ENCODE data around the gene WDR82.
A peak's percentile ranks its signal among the peaks of the same experiment; 100 is the strongest.

WDR82 gene

DNA sequence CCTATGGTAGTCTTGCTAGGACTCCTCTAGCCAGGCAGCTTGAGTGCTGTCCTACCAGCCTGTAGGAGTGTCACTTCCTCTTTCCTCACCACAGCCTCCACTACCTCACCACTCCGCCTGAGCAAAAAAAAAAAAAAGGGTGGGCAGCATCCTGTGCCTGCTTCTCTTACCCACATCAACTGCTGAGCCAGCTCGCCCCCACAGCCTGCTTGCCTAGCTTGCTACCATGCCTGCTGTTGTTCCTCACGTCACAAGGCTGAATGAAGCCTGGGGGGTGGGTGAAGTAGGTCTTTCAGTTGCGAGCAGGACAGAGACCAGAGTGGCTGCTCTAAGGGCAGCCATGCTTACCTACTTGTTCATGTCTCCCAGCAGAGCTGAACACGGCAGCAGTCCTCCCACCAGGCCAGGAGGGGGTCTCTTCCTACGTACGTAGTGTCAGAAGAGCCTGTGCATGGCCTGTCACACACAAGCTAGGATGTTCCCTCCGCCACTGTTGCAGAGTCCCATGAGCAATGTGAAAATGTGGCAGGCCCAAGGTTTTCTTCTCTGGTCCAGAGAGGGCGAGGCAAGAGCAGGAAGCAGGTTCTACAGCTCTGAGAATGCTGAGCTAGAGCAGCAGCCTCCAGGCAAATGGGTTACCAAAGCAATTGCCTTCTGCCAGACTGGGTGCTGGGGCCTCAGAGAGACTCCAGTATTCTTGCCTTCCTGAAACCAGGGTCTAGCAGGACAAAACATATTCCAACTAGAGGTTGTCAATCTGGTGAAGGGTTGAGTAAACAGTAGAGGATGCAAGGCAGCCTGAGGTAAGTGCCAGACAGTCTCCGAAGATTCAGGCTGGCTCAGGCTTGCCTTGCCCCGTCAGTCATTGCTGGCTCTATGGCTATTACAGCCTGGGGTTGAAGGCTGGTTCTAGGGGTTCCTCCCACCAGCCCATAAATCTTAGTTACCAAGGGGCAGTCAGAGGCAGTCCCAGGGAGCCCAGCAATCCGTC is 24.8 kb downstream of the WDR82 start:
- peak; percentile 88 for DNase-seq

DNA sequence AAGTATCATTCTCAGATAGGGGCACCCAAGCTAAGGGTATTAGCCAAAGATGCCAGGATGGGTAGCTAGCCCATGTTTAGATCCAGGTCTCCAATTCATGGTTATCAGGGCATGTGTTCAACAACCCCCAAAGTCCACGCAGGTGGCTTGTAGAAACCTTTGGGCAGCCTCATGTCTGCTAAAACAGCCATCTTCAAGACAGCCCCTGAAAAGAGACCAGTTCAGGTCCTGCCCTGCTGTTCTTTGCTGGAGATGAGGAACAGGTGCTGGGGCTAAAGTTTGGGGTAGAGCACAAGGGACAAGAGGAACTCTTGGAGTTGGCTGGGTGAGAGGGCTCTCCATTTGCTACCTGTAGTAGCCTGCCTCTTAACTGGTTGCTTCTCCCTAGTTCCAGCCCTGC is 28.3 kb downstream of the WDR82 start:
- no peak for DNase-seq

DNA sequence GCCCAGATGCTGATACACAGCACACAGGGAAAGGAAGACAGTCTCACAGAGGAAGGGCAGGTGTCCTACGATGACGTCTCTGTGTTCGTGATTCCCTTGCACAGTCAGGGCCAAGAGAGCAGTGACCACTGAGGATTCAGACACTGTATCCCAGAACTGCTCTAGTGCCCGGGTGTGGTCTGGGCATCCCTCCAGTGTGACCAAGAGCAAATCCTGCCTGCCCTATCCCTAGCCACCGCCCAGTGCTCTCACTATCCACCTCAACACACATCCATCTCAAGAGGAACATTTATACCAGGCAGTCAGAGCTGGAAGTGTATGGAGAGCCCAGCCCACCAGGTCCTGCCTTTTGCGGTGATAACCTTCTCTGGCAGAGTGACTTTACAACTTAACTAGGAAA is 28.8 kb downstream of the WDR82 start:
- no peak for DNase-seq

DNA sequence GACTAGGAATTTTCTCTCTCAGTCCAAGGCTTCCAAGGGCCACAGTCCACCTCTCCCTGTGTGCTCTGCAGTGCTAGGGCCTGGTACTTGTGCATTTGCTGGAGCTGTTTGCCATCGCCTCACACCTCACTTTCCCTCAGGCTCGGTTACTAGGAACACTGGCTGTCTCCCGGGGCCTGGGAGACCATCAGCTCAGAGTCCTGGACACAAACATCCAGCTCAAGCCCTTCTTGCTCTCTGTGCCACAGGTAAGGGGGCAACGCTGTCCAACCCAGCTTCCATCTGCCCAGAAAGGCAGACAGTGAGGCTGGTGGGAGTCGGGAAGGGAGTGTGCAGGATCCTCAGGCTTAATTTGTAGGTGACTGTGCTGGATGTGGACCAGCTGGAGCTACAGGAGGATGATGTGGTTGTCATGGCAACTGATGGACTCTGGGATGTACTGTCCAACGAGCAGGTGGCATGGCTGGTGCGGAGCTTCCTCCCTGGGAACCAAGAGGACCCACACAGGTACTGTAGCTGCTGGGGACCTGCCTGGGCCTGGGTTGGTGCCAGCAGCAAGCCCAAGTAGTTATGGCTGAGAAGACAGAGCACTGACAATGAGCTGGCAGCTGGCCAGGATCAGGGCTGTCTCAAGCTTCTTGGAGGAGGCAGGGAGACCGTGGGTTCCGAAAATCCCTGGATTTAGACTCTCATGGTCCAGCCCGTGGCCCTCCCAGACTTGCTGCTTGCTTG is 29.5 kb downstream of the WDR82 start:
- peak; percentile 64 for DNase-seq

DNA sequence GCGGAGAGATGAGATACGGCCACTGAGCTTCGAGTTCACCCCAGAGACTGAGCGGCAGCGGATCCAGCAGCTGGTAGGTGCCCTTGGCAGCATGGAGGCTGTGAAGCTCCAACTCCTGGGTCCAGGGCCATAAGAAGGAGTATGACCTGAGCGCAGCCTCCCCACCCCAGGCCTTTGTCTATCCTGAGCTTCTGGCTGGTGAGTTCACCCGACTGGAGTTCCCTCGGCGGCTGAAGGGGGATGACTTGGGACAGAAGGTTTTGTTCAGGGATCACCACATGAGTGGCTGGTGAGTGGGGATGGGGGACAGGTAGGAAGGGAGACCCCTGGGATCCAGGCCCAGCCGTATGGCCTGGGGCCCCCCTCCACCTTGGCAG is 30.3 kb downstream of the WDR82 start:
- DNase-seq: no peak

DNA sequence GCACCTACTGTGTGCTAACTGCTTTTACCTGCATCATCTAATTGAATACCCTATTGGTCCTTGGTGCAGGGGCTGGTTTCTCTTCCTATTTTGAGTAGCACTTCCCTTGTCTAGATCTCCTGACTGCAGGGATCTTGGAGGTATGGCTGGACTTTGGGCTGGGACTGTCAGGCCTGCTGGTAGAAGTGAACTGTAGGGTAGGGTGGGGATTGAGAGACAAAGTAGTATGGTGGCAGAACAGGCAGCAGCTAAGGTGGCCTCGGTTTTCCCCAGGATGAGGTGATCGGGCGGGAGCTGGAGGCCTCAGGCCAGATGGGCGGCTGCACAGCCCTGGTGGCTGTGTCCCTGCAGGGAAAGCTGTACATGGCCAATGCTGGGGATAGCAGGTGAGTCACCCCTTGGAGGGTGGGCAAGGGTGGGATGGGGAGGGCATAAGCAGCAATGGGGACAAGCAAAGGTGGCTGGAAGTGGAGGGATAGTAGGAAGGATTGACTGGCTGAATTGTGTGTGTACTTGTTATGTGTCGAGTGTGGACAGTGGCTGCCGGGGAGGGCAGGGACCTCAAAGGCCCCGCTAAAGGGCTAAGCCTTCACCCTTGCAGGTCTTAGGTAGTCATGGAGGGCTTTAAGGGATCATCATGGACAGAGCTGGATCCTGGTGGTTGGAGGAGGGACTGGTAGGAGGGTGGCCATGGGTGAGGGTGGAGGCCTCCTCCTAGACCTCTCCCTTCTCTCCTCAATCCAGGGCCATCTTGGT is 30.9 kb downstream of the WDR82 start:
- no peak for DNase-seq

DNA sequence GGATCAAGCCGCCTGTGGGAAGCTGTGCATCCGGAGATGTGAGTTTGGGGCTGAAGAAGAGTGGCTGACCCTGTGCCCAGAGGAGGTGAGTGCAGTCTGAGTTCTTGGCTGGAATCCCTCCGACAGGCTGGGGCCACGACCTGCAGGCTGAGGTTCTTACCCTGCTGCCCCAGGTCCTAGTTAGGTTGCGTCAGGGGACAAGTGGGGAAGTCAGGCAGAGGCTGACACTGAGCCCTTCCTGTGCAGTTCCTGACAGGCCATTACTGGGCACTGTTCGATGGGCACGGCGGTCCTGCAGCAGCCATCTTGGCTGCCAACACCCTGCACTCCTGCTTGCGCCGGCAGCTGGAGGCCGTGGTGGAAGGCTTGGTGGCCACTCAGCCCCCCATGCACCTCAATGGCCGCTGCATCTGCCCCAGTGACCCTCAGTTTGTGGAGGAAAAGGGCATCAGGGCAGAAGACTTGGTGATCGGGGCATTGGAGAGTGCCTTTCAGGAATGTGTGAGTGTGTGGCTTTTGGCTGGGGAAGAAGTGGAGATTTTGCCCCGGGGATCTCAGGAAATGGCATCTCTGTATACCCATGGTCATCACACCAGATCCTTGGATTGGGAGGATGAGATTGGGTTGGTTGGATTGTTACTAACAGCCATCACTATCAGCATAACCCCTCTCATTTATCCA is 31.6 kb downstream of the WDR82 start:
- DNase-seq: no peak

DNA sequence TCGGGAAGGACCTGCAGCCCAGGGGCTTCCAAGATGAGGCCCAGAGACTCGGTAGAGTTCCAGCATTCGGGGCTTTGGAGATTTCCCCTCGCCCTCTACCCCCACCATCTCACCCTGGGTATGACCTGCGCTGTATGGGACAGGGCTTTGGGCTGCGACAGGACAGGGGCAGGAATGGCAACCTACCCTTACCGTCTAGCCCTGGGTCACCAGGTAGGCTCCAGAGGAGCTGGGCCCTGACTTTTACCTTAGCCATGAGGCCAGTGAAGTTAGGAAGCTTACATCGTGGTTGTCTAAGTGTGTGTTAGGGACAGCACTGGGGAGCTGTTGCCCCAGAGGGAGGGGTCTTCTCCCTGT is 32.2 kb downstream of the WDR82 start:
- no peak for DNase-seq

DNA sequence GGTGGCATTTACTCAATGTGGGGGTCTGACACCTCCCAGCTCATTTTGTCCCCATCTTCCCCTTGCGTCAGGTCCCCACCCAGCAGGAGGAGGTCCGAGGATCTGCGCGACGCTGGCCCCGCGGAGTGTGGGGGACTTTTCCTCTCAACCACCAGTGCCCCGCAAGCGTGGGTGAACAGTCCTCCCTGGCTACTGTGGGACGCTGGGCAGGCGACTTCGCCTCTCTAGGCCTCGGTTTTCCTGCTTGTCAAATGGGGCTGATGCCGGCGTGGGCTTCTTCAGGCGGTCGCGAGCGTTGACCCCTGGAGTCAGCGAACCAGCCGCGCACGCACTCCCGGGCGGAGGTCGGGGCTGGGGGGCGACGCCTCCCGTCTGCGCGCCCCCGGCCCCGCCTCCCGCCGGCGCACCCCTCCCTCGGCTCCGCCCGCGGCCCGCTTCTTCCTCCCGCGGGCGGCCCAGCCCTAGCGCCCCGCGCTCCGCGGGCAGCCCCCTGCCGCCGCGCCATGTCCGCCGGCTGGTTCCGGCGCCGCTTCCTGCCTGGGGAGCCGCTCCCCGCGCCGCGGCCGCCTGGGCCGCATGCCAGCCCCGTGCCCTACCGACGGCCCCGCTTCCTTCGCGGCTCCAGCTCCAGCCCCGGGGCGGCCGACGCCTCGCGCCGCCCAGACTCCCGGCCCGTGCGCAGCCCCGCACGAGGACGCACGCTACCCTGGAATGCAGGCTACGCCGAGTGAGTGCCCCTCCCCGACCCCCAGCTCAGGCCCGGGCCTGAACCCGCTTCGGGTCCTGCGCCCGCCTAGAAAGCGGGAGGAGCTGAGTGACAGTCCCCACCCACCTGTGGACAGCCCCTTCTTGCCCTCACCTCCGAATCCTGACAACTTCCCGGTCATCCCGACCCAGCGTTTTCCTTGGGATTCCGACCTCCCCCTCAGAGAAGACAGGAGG is 32.9 kb downstream of the WDR82 start, which contains the start of gene PPM1M:
Gene PPM1M (plus strand): TSS at position 438 of the 942 bp plus-strand sequence. CDS start 66 bp downstream, at position 504.
- DNase-seq: peak; percentile 47

DNA sequence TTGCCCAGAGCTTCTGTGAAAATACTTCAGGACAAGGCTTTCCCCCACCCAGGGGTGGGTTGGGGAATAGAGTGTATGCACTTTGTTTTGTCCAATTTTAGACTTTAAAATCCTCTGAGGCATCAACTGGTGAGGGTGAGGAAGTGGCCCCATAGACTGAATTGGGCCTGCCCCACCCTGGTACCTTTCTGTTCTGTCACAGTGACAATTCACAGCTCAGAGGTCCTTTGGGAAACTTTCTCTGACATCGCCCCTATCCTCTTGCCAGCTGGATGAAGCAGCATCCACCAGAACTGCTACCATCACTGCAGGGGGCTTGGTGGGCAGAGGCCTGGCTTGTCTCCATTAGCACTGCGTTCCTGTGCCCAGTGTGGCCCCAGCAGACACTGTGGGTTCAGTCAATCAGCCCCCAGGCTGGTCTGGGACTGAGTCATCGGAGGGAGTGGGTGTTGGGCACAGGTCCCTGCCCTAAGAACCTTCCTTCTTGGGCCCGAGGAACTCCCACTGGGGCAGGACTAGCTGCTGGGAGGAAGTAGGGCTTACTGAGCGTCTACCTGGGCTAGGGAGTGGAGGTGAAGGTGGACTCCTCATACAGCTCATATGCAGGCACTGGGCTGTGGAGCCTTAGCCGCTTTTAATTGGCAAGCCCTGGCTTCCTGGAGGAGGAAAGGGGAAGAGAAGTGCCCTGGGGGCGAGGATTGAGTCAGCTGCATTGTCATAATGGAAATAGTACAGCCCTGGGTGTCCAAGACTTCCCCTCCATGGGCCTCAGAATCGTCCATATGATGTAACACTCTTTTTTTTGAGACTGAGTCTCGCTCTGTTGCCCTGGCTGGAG is 34.4 kb downstream of the WDR82 start:
- DNase-seq: peak; percentile 55

DNA sequence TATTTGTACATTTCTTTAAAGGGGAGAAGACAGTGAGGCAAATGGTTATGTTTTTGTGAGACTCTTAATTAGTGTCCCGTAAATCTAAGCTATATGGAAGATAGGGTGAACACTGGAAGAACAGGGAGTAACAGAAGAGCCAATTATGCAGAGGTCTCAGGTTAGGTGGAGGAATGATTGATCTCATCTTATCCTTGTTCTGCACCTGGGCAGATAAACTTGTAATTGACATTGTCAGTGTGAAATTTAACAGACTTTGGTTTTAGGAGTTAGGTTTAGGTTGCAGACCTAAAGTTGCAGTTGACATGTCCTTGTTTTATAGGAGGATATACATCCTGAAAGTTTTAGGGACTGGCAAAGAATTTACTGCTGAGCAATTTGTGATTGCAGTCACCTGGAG is 36.4 kb downstream of the WDR82 start:
- DNase-seq: no peak

DNA sequence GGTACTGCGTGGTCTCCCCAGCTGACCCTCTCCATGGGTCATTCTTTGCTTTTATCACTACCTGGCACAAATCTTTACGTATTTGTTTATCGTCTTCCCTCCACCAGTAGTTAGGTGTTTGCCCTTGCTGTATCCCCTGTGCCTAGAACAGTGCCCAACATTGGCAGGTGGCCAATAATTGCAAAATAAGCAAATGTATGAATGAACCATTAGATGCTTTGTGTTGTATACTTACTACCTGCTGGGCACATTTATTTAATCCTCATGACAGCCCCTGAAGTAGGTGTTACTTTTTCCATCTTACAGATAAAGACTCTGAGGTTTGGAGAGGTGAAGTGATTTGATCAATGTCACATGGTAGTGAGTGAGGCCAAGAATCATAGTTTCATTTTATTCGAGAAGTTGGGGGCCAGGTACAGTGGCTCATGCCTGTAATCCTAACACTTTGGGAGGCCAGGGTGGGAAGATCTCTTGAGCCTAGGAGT is 37.5 kb downstream of the WDR82 start:
- DNase-seq: no peak

DNA sequence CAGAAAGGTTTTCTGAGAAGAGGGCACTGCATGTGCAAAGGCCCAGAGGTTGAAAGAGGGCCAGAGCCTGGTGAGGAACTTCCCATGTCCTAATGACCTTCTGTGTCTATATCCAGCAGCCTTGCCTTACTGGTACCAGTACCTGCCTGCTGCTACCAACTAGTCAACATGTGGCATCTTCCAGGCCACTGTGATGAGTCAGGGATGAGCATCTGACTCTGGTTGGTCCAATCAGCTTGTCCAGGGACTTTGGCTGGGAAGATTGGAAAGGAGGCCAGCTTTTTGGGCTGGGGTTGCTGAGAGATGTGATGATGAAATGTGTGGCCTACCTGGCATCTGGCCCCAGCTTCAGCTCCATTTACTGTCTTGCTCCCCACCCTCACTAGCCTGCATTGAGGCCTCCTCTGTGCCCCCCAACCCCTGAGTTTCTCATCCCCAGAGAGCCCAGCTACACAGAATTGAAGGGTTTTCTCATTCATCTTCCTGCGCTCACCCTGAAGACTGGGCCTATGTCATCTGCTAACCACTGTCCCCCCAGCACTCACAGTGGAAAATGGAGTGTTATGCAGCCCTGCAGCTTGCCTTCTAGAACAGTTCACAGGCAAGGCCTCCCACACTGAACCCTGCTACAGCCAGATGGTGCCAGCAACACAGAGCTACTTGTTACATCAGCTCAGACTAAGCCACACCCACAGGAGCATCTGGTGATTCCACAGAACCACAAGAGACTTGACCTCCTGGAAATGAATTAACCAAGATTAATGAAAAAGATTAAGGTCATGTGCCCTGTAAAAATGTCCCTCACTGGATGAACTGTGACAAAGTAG is 38.2 kb downstream of the WDR82 start:
- DNase-seq: peak; percentile 96

DNA sequence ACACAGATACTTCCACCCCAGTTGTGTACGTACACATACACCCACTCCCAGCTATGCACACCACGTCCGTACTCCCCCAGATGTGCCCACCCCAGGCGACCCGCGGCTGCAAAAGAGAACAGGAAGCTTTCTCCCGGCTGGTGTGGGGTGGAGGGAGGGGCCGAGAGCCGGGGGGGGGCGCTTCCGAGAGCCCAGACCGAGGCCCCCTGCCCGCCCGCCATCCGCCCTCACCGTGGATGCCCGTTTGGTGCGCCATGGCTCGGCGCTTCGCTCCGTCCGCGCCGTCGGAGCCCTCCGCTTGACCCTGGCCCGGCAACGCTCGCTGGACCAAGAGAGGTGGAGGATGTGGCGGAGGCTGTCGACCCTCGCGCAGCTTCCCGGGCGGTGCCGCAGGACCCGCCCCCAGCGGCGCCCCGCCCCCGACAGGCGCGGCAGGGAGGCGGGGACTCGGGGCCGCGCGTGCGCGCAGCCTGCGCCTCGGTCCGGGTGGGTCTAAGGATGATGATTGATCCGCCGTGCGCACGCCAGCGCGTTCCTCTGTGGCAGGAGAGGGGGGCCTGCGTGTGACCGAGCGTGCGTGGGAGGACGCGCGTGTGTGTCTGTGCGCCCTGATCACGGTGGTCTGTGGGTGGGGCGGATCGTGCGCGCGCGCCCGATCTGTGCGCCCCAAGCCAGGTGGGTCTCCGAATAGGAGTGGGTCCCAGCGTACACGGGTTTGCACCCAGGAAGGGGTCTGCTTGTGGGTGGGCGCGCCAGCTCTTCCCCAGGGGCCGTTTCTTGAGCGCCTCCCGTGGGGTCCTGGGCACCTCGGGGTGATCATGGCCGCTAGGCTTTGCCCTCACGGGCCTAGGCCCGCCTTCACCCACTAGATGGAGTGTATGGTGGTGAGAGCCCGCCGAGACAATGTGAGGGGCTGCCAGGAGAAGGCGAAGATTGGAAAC is 39.4 kb downstream of the WDR82 start, which contains the start of gene TWF2:
Gene TWF2 (minus strand): TSS at position 398 of the 941 bp plus-strand sequence. CDS start 142 bp downstream, at position 256.
- peak; percentile 87 for DNase-seq

DNA sequence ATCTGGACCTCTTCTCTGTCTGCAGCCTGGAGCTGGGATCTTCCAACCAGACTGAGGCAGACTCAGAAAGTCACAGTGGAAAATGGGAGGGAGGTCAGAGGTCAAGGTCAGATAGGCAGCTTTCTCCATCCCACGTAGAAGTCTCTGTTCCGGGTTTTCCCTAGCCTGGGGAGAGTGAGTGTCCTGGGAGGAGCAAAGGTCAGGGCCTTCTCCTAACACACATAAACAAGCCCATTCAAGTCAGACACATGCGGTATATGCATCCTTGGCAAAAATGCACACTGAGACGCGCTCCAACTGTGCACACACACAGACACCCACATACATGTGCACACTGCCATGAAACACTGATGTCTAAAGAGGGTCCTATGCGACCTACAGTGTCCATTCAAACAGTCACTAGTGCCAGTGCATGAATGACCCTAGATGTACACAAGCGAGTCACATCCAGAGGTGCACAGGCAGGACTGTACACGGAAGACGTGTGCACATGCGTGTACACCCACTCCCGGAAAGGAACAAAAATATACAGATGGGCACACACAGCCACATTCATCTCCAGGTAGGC is 40.2 kb downstream of the WDR82 start:
- DNase-seq: no peak

DNA sequence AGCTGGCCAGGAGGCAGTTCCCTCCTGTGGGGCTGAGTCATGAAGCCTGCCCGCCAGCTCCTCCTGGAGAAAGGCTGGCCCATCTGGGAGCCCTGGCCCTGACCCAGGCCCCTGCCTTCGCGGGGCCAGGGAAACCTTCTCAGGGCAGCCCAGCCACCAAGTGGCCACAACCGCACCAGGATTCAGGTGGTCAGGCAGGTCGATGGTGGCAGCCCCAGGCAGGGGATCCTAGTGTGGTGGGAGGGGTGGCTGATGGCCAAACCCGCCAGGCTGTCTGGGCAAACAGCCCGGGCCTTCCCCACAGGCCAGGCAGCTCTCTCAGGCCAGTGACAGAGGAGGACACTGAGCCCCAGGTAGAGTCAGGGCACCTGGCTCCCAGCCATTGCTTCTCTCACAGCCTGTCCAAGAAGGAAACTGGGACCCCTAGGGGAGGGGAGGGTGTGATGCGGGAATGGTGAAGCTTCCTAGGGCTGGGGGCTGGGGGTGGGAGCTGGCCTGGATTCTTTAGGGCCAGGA is 40.7 kb downstream of the WDR82 start:
- DNase-seq: peak; percentile 46

DNA sequence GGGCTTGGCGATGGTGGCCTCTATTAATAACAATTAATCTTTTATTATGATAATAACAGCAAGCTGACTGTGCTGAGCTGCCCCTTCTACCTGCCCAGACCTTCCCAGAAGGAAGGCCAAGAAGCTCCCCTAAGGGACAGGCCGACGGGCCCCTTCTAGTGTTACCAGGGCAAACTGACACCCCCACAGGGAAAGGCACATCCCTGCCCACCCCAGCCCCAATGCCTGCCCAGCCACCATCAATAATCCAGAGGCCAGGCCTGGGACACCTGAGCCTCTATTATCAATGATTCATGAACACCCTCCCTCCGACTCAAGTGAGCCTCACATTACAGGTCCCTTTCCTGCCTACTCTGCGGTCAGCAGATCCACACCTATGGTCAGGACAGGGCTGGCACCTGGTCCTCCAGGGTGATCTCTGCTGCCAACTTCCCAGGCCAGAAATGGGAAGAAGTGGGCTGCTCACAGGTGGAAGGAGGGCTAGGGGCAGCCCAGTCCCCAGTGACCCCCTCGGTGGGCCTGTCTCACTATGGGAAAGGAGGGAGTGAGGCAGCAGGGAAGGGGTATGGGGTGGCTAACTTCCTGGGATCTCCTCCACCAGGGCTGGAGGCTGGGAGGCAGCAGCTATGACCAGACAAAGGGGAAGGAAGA is 41.3 kb downstream of the WDR82 start:
- DNase-seq: no peak
